ENCODE results near the gene DNER. TPM values are rescaled to one million over a fixed set of nuclear protein-coding genes. Genes with fewer than 3 reads are reported as not detected.

The DNER gene
- total and polyA plus RNA-seq, 2 of the 13 experiments (the other 11 are each of a cell fraction or from before 2014, with no cell fraction given): not detected

DNA sequence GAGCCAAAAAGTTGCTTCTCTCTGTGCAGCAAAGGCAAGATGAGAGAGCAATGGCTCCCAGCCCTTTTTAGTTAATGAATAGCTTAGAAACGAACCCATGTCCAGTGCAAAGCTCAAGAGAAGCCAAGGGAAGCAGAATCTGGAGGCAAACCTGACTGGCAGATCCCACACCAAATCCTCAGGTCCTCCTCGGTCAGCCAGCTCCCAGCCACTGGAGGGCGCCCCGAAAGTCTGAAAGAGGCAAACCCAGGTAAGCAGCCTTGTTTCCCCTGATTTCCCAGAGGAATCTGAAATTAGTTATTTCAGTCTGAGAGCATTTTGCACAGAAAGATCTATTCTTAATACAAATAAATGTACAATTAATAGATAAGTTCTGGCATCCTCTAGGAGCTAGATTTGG, 372.0 kb downstream of the DNER start (continued):
- TF ChIP-seq, protein P1, sequence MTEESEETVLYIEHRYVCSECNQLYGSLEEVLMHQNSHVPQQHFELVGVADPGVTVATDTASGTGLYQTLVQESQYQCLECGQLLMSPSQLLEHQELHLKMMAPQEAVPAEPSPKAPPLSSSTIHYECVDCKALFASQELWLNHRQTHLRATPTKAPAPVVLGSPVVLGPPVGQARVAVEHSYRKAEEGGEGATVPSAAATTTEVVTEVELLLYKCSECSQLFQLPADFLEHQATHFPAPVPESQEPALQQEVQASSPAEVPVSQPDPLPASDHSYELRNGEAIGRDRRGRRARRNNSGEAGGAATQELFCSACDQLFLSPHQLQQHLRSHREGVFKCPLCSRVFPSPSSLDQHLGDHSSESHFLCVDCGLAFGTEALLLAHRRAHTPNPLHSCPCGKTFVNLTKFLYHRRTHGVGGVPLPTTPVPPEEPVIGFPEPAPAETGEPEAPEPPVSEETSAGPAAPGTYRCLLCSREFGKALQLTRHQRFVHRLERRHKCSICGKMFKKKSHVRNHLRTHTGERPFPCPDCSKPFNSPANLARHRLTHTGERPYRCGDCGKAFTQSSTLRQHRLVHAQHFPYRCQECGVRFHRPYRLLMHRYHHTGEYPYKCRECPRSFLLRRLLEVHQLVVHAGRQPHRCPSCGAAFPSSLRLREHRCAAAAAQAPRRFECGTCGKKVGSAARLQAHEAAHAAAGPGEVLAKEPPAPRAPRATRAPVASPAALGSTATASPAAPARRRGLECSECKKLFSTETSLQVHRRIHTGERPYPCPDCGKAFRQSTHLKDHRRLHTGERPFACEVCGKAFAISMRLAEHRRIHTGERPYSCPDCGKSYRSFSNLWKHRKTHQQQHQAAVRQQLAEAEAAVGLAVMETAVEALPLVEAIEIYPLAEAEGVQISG (CRISPR knock-in tag; IDR thresholded peaks at IDR 0.05): 0 out of 2 replicates have a peak, but pooled peaks have one; percentile 16
- TF ChIP-seq ZNF672 (CRISPR knock-in tag; IDR thresholded peaks at IDR 0.05): 0 out of 2 replicates have a peak, but pooled peaks have one; percentile 7

DNA sequence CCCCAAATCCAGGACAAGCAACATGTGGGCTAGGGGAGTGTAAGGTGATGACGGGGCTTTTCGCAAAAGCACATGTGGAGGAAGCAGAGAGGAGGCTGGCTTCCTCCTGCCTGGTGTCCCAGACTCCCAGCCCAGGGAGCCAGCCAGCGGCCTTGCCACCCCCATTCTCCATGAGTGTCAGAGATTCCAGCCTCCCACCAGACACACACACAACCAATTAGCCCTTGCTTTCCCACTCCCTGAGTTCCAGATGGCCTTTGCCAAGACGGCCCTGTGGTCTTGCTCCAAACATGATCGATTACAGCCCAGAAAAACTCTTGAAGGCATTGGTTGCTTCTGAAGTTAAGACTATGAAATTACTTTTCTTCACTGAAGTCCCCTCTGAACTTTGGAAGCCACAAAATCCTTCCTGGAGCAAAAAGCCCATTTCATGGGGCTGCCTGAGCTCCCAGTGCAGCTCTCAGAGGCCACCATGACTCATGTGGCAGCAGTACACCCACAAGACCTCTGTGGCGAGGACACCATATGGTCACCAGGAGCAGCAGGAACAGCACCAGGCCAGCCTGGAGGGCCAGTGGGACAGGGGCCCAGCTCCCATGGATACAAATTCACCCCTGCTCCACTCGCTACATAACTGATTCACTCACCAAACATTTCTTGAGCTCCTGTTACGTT, 374.1 kb downstream of the DNER start:
- ChIA-PET CTCF (ENCODE audit: low intra/inter-chr PET ratio, low total read pairs) (no interaction called here), POLR2A (no interaction called here)
- in situ Hi-C loops (cut with HindIII; ENCODE audit: extremely low pct_ligation_motif_present, low pct_unique_long_range_greater_than_20kb): loop anchor here (10.0 kb wide), 1 partner anchor 245 kb away; no protein-coding TSS in a partner anchor
- Histone ChIP-seq H4K20me1 (ENCODE audit: insufficient read depth, low read length) (no peaks in the 10 kb centered on the region), H3K79me2 (ENCODE audit: insufficient read depth, low read length) (no peaks in the 10 kb centered on the region), H3K4me2 (ENCODE audit: low read depth, low read length) (no peak overlapping the region), H3K27ac (ENCODE audit: extremely low read length, insufficient read depth, low read length) (no peak overlapping the region), H3K9me3 (ENCODE audit: low read length) (no peaks in the 10 kb centered on the region), H3K36me3 (replicated peaks in 1 of 2; ENCODE audit: control insufficient read depth in 1 of 2, insufficient read depth in 2 of 2, low read length in 2 of 2) (no peaks in the 10 kb centered on the region), H3K4me1 (ENCODE audit: insufficient read depth, low read length) (no peaks in the 10 kb centered on the region), H3K9ac (ENCODE audit: insufficient read depth, low read depth, low read length) (no peak overlapping the region), H2AFZ (ENCODE audit: low read length) (no peak overlapping the region), H3K27me3 (ENCODE audit: control insufficient read depth in 1 of 2, insufficient read depth in 2 of 2, low read length in 2 of 2) (no peaks in the 10 kb centered on the region), H3K4me3 (replicated peaks in 1 of 3; ENCODE audit: insufficient read depth in 1 of 3, low read depth in 2 of 3, low read length in 3 of 3) (no peak overlapping the region)
- no TSS peak for BruUV-seq (replicated peaks)
- intact Hi-C loops (cut with micrococcal nuclease; ENCODE audit: unreplicated experiment): no loop called here
- WGBS (ENCODE audit: low lambda C conversion rate): 37% methylated on average over 7 of the region's 8 CpGs
- FAIRE-seq (no peak), DNase-seq (ENCODE audit: low spot score) (no peak), ATAC-seq (peak; percentile 37; the same call in 1 of the 3 replicates)
- TF ChIP-seq, protein P2, sequence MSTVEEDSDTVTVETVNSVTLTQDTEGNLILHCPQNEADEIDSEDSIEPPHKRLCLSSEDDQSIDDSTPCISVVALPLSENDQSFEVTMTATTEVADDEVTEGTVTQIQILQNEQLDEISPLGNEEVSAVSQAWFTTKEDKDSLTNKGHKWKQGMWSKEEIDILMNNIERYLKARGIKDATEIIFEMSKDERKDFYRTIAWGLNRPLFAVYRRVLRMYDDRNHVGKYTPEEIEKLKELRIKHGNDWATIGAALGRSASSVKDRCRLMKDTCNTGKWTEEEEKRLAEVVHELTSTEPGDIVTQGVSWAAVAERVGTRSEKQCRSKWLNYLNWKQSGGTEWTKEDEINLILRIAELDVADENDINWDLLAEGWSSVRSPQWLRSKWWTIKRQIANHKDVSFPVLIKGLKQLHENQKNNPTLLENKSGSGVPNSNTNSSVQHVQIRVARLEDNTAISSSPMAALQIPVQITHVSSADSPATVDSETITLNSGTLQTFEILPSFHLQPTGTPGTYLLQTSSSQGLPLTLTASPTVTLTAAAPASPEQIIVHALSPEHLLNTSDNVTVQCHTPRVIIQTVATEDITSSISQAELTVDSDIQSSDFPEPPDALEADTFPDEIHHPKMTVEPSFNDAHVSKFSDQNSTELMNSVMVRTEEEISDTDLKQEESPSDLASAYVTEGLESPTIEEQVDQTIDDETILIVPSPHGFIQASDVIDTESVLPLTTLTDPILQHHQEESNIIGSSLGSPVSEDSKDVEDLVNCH (CRISPR knock-in tag; IDR thresholded peaks at IDR 0.05): no peak
- TF ChIP-seq RBM22 (optimal IDR thresholded peaks at IDR 0.05; ENCODE audit: low read length) (no peak), ARNT (IDR thresholded peaks at IDR 0.05) (no peak), HNRNPK (IDR thresholded peaks at IDR 0.05; ENCODE audit: low read depth, low read length, poor library complexity, severe bottlenecking) (no peak), ZZZ3 (CRISPR knock-in tag; IDR thresholded peaks at IDR 0.05; ENCODE audit: borderline replicate concordance) (no peak), GABPB1 (CRISPR knock-in tag; IDR thresholded peaks at IDR 0.05) (no peak), CHCHD3 (CRISPR knock-in tag; IDR thresholded peaks at IDR 0.05) (no peak), HNRNPLL (IDR thresholded peaks at IDR 0.05; ENCODE audit: low read depth, low read length, poor library complexity, severe bottlenecking) (no peak), MAFF (IDR thresholded peaks at IDR 0.05; ENCODE audit: low read depth, low read length) (no peak)
- TF ChIP-seq, protein P3, sequence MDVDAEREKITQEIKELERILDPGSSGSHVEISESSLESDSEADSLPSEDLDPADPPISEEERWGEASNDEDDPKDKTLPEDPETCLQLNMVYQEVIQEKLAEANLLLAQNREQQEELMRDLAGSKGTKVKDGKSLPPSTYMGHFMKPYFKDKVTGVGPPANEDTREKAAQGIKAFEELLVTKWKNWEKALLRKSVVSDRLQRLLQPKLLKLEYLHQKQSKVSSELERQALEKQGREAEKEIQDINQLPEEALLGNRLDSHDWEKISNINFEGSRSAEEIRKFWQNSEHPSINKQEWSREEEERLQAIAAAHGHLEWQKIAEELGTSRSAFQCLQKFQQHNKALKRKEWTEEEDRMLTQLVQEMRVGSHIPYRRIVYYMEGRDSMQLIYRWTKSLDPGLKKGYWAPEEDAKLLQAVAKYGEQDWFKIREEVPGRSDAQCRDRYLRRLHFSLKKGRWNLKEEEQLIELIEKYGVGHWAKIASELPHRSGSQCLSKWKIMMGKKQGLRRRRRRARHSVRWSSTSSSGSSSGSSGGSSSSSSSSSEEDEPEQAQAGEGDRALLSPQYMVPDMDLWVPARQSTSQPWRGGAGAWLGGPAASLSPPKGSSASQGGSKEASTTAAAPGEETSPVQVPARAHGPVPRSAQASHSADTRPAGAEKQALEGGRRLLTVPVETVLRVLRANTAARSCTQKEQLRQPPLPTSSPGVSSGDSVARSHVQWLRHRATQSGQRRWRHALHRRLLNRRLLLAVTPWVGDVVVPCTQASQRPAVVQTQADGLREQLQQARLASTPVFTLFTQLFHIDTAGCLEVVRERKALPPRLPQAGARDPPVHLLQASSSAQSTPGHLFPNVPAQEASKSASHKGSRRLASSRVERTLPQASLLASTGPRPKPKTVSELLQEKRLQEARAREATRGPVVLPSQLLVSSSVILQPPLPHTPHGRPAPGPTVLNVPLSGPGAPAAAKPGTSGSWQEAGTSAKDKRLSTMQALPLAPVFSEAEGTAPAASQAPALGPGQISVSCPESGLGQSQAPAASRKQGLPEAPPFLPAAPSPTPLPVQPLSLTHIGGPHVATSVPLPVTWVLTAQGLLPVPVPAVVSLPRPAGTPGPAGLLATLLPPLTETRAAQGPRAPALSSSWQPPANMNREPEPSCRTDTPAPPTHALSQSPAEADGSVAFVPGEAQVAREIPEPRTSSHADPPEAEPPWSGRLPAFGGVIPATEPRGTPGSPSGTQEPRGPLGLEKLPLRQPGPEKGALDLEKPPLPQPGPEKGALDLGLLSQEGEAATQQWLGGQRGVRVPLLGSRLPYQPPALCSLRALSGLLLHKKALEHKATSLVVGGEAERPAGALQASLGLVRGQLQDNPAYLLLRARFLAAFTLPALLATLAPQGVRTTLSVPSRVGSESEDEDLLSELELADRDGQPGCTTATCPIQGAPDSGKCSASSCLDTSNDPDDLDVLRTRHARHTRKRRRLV (CRISPR knock-in tag; IDR thresholded peaks at IDR 0.05): no peak

All from HepG2 (cell line).